HG02885 (cell line): ENCODE measurements around the gene FRMD4B.

Source experiments
- ATAC-seq: cut with Tn5 transposase; IDR thresholded peaks from one replicate; pipeline ENCODE4 v1.9.1; 2021; ENCODE audit warnings: mild to moderate bottlenecking; ENCODE audit not compliant: unreplicated experiment, poor library complexity

FRMD4B gene

GRCh38 chr3:69144631-69145245 lies 241.2 kb downstream of the FRMD4B start:
- ATAC-seq: no peak

- ATAC-seq: no peak
These were observed 242.3 kb downstream of the FRMD4B start for GRCh38 chr3:69143612-69144011.

GRCh38 chr3:69142797-69143454 lies 243.0 kb downstream of the FRMD4B start:
- ATAC-seq: no peak

- ATAC-seq: no peak
These were observed 243.8 kb downstream of the FRMD4B start for GRCh38 chr3:69142090-69142489.

GRCh38 chr3:69141313-69141712 lies 244.6 kb downstream of the FRMD4B start:
- no peak for ATAC-seq

- ATAC-seq: no peak
These were observed 248.5 kb downstream of the FRMD4B start for GRCh38 chr3:69137412-69137811.

GRCh38 chr3:69137005-69137404 lies 248.9 kb downstream of the FRMD4B start:
- no peak for ATAC-seq

- ATAC-seq: peak; percentile 99
These were observed 255.2 kb downstream of the FRMD4B start for GRCh38 chr3:69130689-69131088.

GRCh38 chr3:69129531-69129930 lies 256.4 kb downstream of the FRMD4B start:
- no peak for ATAC-seq

GRCh38 chr3:69128509-69128908 lies 257.4 kb downstream of the FRMD4B start:
- no peak for ATAC-seq

GRCh38 chr3:69126999-69127398 lies 258.9 kb downstream of the FRMD4B start:
- no peak for ATAC-seq

GRCh38 chr3:69126216-69126615 lies 259.7 kb downstream of the FRMD4B start:
- ATAC-seq: no peak

GRCh38 chr3:69122403-69122802 lies 263.5 kb downstream of the FRMD4B start, which contains the start of gene LMOD3:
Gene LMOD3 (minus strand): TSS chr3:69122595. CDS start chr3:69122386, 209 bp downstream.
- no peak for ATAC-seq

GRCh38 chr3:69121950-69122349 lies 263.9 kb downstream of the FRMD4B start:
- ATAC-seq: no peak

- ATAC-seq: no peak
These were observed 264.4 kb downstream of the FRMD4B start for GRCh38 chr3:69121513-69121912.

- peak; percentile 93 for ATAC-seq
These were observed 264.9 kb downstream of the FRMD4B start for GRCh38 chr3:69120879-69121464.
